ENCODE results near the gene ASCC2. TPM values are rescaled to one million over a fixed set of nuclear protein-coding genes. Genes with fewer than 3 reads are reported as not detected.

ASCC2 gene
- polyA plus RNA-seq, 1 experiment, result 62.6 TPM

- no peak for TF ChIP-seq CTCF (IDR thresholded peaks at IDR 0.05; ENCODE audit: insufficient read depth, low read depth, low read length)
- Histone ChIP-seq H3K36me3 (ENCODE audit: control insufficient read depth, insufficient read depth, low read length) (peaks cover 6% of the 10 kb centered on the region; the same call in 1 of the 2 replicates), H3K27me3 (ENCODE audit: control insufficient read depth, insufficient read depth, low read length) (no peaks in the 10 kb centered on the region), H3K4me3 (ENCODE audit: low read depth, low read length) (no peak overlapping the region)
- ChIA-PET CTCF (interaction anchor here (0.6 kb wide), 1 partner anchor 112 kb away, joined by 3 read pairs; no protein-coding TSS in a partner anchor), POLR2A (no interaction called here)
- DNase-seq (ENCODE audit: low read depth), result no peak
Observed at GRCh38 chr22:29748248-29748893, 89.7 kb downstream of the ASCC2 start.

- no peaks in the 10 kb centered on the region for H3K27me3 ChIP-seq (ENCODE audit: control insufficient read depth, insufficient read depth, low read length)
- POLR2A ChIA-PET, result no interaction called here
Observed at GRCh38 chr22:29747832-29748231, 90.2 kb downstream of the ASCC2 start.

GRCh38 chr22:29744902-29745301 lies 93.2 kb downstream of the ASCC2 start:
- no peak overlapping the region for H3K4me3 ChIP-seq (ENCODE audit: low read depth, low read length)
- TF ChIP-seq CTCF (IDR thresholded peaks at IDR 0.05; ENCODE audit: insufficient read depth, low read depth, low read length), result no peak
- peaks cover 8% of the 10 kb centered on the region for H3K36me3 ChIP-seq (ENCODE audit: control insufficient read depth, insufficient read depth, low read length)
- H3K27me3 ChIP-seq (ENCODE audit: control insufficient read depth, insufficient read depth, low read length), result no peaks in the 10 kb centered on the region
- POLR2A ChIA-PET, result no interaction called here
- DNase-seq (ENCODE audit: low read depth), result no peak
- CTCF ChIA-PET, result no interaction called here

More at GRCh38 chr22:29747832-29748231, 90.2 kb downstream of the ASCC2 start:
- peaks cover 6% of the 10 kb centered on the region; the same call in 1 of the 2 replicates for H3K36me3 ChIP-seq (ENCODE audit: control insufficient read depth, insufficient read depth, low read length)
- DNase-seq (ENCODE audit: low read depth), result no peak
- no peak overlapping the region for H3K4me3 ChIP-seq (ENCODE audit: low read depth, low read length)
- CTCF ChIA-PET, result no interaction called here
- TF ChIP-seq CTCF (IDR thresholded peaks at IDR 0.05; ENCODE audit: insufficient read depth, low read depth, low read length), result no peak

- no peak for DNase-seq (ENCODE audit: low read depth)
- TF ChIP-seq CTCF (IDR thresholded peaks at IDR 0.05; ENCODE audit: insufficient read depth, low read depth, low read length), result no peak
- Histone ChIP-seq H3K4me3 (ENCODE audit: low read depth, low read length) (no peak overlapping the region), H3K36me3 (ENCODE audit: control insufficient read depth, insufficient read depth, low read length) (peaks cover 3% of the 10 kb centered on the region), H3K27me3 (ENCODE audit: control insufficient read depth, insufficient read depth, low read length) (no peaks in the 10 kb centered on the region)
- ChIA-PET POLR2A (no interaction called here), CTCF (interaction anchor here (1.0 to 2.1 kb wide), 3 partner anchors 9 to 263 kb away, joined by 3 to 7 read pairs (median 5); no protein-coding TSS in a partner anchor)
Observed at GRCh38 chr22:29742326-29742725, 95.7 kb downstream of the ASCC2 start.

GRCh38 chr22:29741926-29742325 lies 96.1 kb downstream of the ASCC2 start:
- Histone ChIP-seq H3K4me3 (ENCODE audit: low read depth, low read length) (no peak overlapping the region), H3K36me3 (ENCODE audit: control insufficient read depth, insufficient read depth, low read length) (peaks cover 3% of the 10 kb centered on the region), H3K27me3 (ENCODE audit: control insufficient read depth, insufficient read depth, low read length) (no peaks in the 10 kb centered on the region)
- no peak for DNase-seq (ENCODE audit: low read depth)
- CTCF ChIA-PET, result interaction anchor here (0.7 to 2.1 kb wide), 3 partner anchors 10 to 30 kb away, joined by 3 to 7 read pairs (median 3); no protein-coding TSS in a partner anchor
- POLR2A ChIA-PET, result no interaction called here
- no peak for TF ChIP-seq CTCF (IDR thresholded peaks at IDR 0.05; ENCODE audit: insufficient read depth, low read depth, low read length)
